Measurements from ENCODE around the gene HYOU1. TPM values are rescaled to one million over a fixed set of nuclear protein-coding genes. Genes with fewer than 3 reads are reported as not detected.
A peak's percentile ranks its signal among the peaks of the same experiment; 100 is the strongest.

HYOU1 gene
- total and polyA plus RNA-seq, 2 experiments from 2014 or later: 48.2 to 229 TPM

DNA sequence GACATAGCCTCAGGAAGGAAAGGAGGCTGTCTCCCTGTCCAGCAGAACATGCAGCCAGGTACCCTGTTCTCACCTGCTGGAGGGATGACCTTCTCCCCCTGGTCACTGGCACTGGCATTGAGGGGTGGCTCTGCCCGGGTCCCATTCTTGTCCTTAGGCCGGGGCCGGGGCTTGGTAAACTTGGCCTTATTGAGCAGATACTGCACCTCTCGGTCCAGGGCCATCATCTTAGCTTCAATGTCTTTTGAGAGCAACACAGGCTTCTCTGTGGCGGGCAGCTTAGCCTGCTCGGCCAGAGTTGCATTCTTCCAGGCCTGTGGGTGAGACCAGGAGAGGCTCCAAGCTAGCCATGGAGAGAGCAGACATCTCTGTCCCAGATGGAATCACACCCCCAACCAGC is 10.5 kb downstream of the HYOU1 start (continued):
- TF ChIP-seq, protein P1, sequence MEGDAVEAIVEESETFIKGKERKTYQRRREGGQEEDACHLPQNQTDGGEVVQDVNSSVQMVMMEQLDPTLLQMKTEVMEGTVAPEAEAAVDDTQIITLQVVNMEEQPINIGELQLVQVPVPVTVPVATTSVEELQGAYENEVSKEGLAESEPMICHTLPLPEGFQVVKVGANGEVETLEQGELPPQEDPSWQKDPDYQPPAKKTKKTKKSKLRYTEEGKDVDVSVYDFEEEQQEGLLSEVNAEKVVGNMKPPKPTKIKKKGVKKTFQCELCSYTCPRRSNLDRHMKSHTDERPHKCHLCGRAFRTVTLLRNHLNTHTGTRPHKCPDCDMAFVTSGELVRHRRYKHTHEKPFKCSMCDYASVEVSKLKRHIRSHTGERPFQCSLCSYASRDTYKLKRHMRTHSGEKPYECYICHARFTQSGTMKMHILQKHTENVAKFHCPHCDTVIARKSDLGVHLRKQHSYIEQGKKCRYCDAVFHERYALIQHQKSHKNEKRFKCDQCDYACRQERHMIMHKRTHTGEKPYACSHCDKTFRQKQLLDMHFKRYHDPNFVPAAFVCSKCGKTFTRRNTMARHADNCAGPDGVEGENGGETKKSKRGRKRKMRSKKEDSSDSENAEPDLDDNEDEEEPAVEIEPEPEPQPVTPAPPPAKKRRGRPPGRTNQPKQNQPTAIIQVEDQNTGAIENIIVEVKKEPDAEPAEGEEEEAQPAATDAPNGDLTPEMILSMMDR (conservative IDR thresholded peaks at IDR 0.05; ENCODE audit: low read depth in 2 of 2): no peak
- TF ChIP-seq, protein P2, sequence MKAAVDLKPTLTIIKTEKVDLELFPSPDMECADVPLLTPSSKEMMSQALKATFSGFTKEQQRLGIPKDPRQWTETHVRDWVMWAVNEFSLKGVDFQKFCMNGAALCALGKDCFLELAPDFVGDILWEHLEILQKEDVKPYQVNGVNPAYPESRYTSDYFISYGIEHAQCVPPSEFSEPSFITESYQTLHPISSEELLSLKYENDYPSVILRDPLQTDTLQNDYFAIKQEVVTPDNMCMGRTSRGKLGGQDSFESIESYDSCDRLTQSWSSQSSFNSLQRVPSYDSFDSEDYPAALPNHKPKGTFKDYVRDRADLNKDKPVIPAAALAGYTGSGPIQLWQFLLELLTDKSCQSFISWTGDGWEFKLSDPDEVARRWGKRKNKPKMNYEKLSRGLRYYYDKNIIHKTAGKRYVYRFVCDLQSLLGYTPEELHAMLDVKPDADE (IDR thresholded peaks at IDR 0.05): no peak
- TF ChIP-seq ZNF114 (CRISPR knock-in tag; IDR thresholded peaks at IDR 0.05) (no peak), NANOG (IDR thresholded peaks at IDR 0.05; ENCODE audit: borderline replicate concordance) (no peak)

DNA sequence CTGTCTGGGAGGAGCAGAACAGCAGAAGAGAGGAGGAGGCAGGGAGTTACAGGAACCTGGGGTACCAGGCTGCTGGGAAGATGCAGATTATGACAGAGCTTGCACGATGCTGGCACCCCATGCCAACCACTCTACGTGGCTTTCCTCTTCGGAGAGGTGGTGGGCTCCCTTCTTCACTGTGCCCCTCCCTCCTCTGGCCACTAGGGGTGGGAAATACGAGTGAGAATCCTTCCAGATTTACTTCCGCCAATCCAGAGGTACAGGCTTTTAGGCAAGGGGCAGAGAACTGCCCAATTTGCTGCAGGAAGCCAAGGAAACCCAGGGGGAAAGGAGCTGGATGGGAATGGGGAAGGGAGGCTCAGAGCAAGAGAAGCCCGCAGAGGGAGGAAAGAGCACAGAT is 12.3 kb downstream of the HYOU1 start:
- Mint-ChIP-seq H3K4me3 (peak overlapping the region; percentile 11; the same call in 1 of the 3 replicates), H3K4me1 (peaks cover 18% of the 10 kb centered on the region; the same call in 2 of the 3 replicates), H3K27ac (no peak overlapping the region), H3K9me3 (no peaks in the 10 kb centered on the region), H3K27me3 (ENCODE audit: insufficient read depth, low read depth, poor library complexity) (peaks cover 5% of the 10 kb centered on the region), H3K36me3 (ENCODE audit: low read depth) (peaks cover 54% of the 10 kb centered on the region)
- peaks cover 21% of the 10 kb centered on the region for H3K4me1 ChIP-seq (ENCODE audit: insufficient read depth)
- peak; percentile 81 for ATAC-seq
- H3K36me3 ChIP-seq (ENCODE audit: insufficient read depth): peaks cover 18% of the 10 kb centered on the region
- H3K27me3 ChIP-seq (ENCODE audit: insufficient read depth): no peaks in the 10 kb centered on the region
- peak; percentile 68 for DNase-seq (ENCODE audit: low spot score)
- H3K4me2 ChIP-seq: no peak overlapping the region; the same call in 1 of the 2 replicates
- H3K27ac ChIP-seq (ENCODE audit: low read depth): peak overlapping the region; percentile 75
- no peak overlapping the region for H2AFZ ChIP-seq
- no peak overlapping the region for H3K4me3 ChIP-seq
- peaks cover 6% of the 10 kb centered on the region; the same call in 1 of the 2 replicates for H3F3A ChIP-seq (replicated peaks; ENCODE audit: low read depth)
- H3K9me2 ChIP-seq (ENCODE audit: insufficient read depth): no peaks in the 10 kb centered on the region
- TF ChIP-seq, protein P1 (conservative IDR thresholded peaks at IDR 0.05; ENCODE audit: low read depth in 2 of 2): peak; percentile 42 to 50
- TF ChIP-seq, protein P3, sequence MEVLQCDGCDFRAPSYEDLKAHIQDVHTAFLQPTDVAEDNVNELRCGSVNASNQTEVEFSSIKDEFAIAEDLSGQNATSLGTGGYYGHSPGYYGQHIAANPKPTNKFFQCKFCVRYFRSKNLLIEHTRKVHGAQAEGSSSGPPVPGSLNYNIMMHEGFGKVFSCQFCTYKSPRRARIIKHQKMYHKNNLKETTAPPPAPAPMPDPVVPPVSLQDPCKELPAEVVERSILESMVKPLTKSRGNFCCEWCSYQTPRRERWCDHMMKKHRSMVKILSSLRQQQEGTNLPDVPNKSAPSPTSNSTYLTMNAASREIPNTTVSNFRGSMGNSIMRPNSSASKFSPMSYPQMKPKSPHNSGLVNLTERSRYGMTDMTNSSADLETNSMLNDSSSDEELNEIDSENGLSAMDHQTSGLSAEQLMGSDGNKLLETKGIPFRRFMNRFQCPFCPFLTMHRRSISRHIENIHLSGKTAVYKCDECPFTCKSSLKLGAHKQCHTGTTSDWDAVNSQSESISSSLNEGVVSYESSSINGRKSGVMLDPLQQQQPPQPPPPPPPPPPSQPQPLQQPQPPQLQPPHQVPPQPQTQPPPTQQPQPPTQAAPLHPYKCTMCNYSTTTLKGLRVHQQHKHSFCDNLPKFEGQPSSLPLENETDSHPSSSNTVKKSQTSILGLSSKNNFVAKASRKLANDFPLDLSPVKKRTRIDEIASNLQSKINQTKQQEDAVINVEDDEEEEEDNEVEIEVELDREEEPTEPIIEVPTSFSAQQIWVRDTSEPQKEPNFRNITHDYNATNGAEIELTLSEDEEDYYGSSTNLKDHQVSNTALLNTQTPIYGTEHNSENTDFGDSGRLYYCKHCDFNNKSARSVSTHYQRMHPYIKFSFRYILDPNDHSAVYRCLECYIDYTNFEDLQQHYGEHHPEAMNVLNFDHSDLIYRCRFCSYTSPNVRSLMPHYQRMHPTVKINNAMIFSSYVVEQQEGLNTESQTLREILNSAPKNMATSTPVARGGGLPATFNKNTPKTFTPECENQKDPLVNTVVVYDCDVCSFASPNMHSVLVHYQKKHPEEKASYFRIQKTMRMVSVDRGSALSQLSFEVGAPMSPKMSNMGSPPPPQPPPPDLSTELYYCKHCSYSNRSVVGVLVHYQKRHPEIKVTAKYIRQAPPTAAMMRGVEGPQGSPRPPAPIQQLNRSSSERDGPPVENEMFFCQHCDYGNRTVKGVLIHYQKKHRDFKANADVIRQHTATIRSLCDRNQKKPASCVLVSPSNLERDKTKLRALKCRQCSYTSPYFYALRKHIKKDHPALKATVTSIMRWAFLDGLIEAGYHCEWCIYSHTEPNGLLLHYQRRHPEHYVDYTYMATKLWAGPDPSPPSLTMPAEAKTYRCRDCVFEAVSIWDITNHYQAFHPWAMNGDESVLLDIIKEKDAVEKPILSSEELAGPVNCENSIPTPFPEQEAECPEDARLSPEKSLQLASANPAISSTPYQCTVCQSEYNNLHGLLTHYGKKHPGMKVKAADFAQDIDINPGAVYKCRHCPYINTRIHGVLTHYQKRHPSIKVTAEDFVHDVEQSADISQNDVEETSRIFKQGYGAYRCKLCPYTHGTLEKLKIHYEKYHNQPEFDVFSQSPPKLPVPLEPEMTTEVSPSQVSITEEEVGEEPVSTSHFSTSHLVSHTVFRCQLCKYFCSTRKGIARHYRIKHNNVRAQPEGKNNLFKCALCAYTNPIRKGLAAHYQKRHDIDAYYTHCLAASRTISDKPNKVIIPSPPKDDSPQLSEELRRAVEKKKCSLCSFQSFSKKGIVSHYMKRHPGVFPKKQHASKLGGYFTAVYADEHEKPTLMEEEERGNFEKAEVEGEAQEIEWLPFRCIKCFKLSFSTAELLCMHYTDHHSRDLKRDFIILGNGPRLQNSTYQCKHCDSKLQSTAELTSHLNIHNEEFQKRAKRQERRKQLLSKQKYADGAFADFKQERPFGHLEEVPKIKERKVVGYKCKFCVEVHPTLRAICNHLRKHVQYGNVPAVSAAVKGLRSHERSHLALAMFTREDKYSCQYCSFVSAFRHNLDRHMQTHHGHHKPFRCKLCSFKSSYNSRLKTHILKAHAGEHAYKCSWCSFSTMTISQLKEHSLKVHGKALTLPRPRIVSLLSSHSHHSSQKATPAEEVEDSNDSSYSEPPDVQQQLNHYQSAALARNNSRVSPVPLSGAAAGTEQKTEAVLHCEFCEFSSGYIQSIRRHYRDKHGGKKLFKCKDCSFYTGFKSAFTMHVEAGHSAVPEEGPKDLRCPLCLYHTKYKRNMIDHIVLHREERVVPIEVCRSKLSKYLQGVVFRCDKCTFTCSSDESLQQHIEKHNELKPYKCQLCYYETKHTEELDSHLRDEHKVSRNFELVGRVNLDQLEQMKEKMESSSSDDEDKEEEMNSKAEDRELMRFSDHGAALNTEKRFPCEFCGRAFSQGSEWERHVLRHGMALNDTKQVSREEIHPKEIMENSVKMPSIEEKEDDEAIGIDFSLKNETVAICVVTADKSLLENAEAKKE (CRISPR knock-in tag; IDR thresholded peaks at IDR 0.05): no peak
- no peak for TF ChIP-seq EZH2 (IDR thresholded peaks at IDR 0.05; ENCODE audit: low read depth, unreplicated experiment)
- peaks cover under 1% of the 10 kb centered on the region; the same call in 1 of the 2 replicates for H4K20me1 ChIP-seq (replicated peaks; ENCODE audit: insufficient read depth)
- no peaks in the 10 kb centered on the region for H3K79me2 ChIP-seq (replicated peaks; ENCODE audit: insufficient read depth)
